Measurements from ENCODE around the gene PCMTD2.

The PCMTD2 gene

GRCh38 chr20:64216036-64216435 lies 39.5 kb upstream of the PCMTD2 start:
- no peak overlapping the region for H3K4me2 ChIP-seq (ENCODE audit: low read depth, low read length, poor library complexity, severe bottlenecking)
- H2AFZ ChIP-seq (ENCODE audit: low read depth, low read length, severe bottlenecking), result no peak overlapping the region
- no peaks in the 10 kb centered on the region for H3K9me2 ChIP-seq (replicated peaks; ENCODE audit: insufficient read depth, low read length)
- no peaks in the 10 kb centered on the region for H4K20me1 ChIP-seq (ENCODE audit: low read depth, low read length)
- H3K79me2 ChIP-seq (ENCODE audit: insufficient read depth, low read length), result no peaks in the 10 kb centered on the region
- no peaks in the 10 kb centered on the region for H3K36me3 ChIP-seq (ENCODE audit: low read length)
- no peak for TF ChIP-seq EZH2phosphoT487 (conservative IDR thresholded peaks at IDR 0.05; ENCODE audit: low read length)
- TF ChIP-seq, protein P1, sequence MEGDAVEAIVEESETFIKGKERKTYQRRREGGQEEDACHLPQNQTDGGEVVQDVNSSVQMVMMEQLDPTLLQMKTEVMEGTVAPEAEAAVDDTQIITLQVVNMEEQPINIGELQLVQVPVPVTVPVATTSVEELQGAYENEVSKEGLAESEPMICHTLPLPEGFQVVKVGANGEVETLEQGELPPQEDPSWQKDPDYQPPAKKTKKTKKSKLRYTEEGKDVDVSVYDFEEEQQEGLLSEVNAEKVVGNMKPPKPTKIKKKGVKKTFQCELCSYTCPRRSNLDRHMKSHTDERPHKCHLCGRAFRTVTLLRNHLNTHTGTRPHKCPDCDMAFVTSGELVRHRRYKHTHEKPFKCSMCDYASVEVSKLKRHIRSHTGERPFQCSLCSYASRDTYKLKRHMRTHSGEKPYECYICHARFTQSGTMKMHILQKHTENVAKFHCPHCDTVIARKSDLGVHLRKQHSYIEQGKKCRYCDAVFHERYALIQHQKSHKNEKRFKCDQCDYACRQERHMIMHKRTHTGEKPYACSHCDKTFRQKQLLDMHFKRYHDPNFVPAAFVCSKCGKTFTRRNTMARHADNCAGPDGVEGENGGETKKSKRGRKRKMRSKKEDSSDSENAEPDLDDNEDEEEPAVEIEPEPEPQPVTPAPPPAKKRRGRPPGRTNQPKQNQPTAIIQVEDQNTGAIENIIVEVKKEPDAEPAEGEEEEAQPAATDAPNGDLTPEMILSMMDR (IDR thresholded peaks at IDR 0.05; ENCODE audit: insufficient read depth, low read length, poor library complexity, severe bottlenecking), result no peak
- no peaks in the 10 kb centered on the region for H3F3A ChIP-seq (ENCODE audit: insufficient read depth)
- no peak overlapping the region for H3K4me3 ChIP-seq (ENCODE audit: insufficient read depth, low read length, poor library complexity, severe bottlenecking)
- no peaks in the 10 kb centered on the region for H3K9me3 ChIP-seq (ENCODE audit: insufficient read depth, low read length)
- H3K27ac ChIP-seq (ENCODE audit: low read depth, low read length), result no peak overlapping the region
- H3K27me3 ChIP-seq (ENCODE audit: low read length), result no peaks in the 10 kb centered on the region
- no peak overlapping the region for H3K9ac ChIP-seq (ENCODE audit: low read length)

- Histone ChIP-seq H3K79me2 (ENCODE audit: insufficient read depth, low read length) (no peaks in the 10 kb centered on the region), H3K4me3 (ENCODE audit: insufficient read depth, low read length, poor library complexity, severe bottlenecking) (no peak overlapping the region), H3K27ac (ENCODE audit: low read depth, low read length) (no peak overlapping the region), H3K36me3 (ENCODE audit: low read length) (no peaks in the 10 kb centered on the region), H2AFZ (ENCODE audit: low read depth, low read length, severe bottlenecking) (no peak overlapping the region), H3K9ac (ENCODE audit: low read length) (no peak overlapping the region), H3K9me2 (replicated peaks; ENCODE audit: insufficient read depth, low read length) (no peaks in the 10 kb centered on the region), H3K27me3 (ENCODE audit: low read length) (no peaks in the 10 kb centered on the region), H3K9me3 (ENCODE audit: insufficient read depth, low read length) (no peaks in the 10 kb centered on the region), H4K20me1 (ENCODE audit: low read depth, low read length) (no peaks in the 10 kb centered on the region), H3F3A (ENCODE audit: insufficient read depth) (no peaks in the 10 kb centered on the region), H3K4me2 (ENCODE audit: low read depth, low read length, poor library complexity, severe bottlenecking) (no peak overlapping the region)
- TF ChIP-seq, protein P1 (IDR thresholded peaks at IDR 0.05; ENCODE audit: insufficient read depth, low read length, poor library complexity, severe bottlenecking), result no peak
- no peak for TF ChIP-seq EZH2phosphoT487 (conservative IDR thresholded peaks at IDR 0.05; ENCODE audit: low read length)
Measured at GRCh38 chr20:64216910-64217309, 38.6 kb upstream of the PCMTD2 start.

- Histone ChIP-seq H4K20me1 (ENCODE audit: low read depth, low read length) (no peaks in the 10 kb centered on the region), H3K27ac (ENCODE audit: low read depth, low read length) (no peak overlapping the region), H3K79me2 (ENCODE audit: insufficient read depth, low read length) (no peaks in the 10 kb centered on the region), H3K36me3 (ENCODE audit: low read length) (no peaks in the 10 kb centered on the region), H3K9me2 (replicated peaks; ENCODE audit: insufficient read depth, low read length) (no peaks in the 10 kb centered on the region), H3K4me2 (ENCODE audit: low read depth, low read length, poor library complexity, severe bottlenecking) (no peak overlapping the region), H3K27me3 (ENCODE audit: low read length) (no peaks in the 10 kb centered on the region), H3K4me3 (ENCODE audit: insufficient read depth, low read length, poor library complexity, severe bottlenecking) (no peak overlapping the region), H3K9me3 (ENCODE audit: insufficient read depth, low read length) (no peaks in the 10 kb centered on the region), H3F3A (ENCODE audit: insufficient read depth) (no peaks in the 10 kb centered on the region), H3K9ac (ENCODE audit: low read length) (no peak overlapping the region), H2AFZ (ENCODE audit: low read depth, low read length, severe bottlenecking) (no peak overlapping the region)
- no peak for TF ChIP-seq EZH2phosphoT487 (conservative IDR thresholded peaks at IDR 0.05; ENCODE audit: low read length)
- TF ChIP-seq, protein P1 (IDR thresholded peaks at IDR 0.05; ENCODE audit: insufficient read depth, low read length, poor library complexity, severe bottlenecking), result no peak
Measured at GRCh38 chr20:64217539-64218221, 37.9 kb upstream of the PCMTD2 start.
